HEK293T (cell line): ENCODE measurements around the gene HAS3.

Experiments
- BHLHE40 ChIP-seq: fragments of 450-650 bp; IDR thresholded peaks from 2 replicates; pipeline ENCODE4 v1.6.1; 2016; ENCODE audit warnings: mild to moderate bottlenecking, moderate library complexity, borderline replicate concordance
- FOXK2 ChIP-seq: fragments of 450-650 bp; IDR thresholded peaks from 2 replicates; pipeline ENCODE4 v1.6.1; 2016; ENCODE audit warnings: mild to moderate bottlenecking
- LEF1 ChIP-seq: fragments of 450-650 bp; IDR thresholded peaks from 2 replicates; pipeline ENCODE4 v1.6.1; 2017; ENCODE audit warnings: mild to moderate bottlenecking, borderline replicate concordance
- SP1 ChIP-seq: fragments of 450-650 bp; IDR thresholded peaks from 2 replicates; pipeline ENCODE4 v1.6.1; 2017
- SUZ12 ChIP-seq: fragments of 450-650 bp; IDR thresholded peaks from 2 replicates; pipeline ENCODE4 v1.6.1; 2016; ENCODE audit warnings: mild to moderate bottlenecking

DNA sequence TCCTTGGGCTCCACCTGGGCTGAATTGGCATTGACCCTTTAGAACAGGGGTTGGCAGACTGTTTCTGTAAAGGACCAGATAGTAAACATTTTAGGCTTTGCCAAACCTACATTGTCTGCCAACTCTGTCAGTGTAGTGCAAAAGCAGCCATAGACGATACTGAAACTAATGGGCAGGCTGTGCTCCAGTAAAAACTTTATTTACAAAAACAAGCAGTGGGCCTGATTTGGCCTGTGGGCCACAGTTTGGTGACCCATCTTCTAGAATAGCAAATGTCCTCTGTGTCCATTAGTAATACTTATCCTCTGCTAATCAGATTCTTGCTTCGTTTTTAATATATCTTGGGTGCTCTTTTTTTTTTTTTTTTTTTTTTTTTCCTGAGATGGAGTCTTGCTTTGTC lies 33.2 kb downstream of the HAS3 start:
- TF ChIP-seq FOXK2 (no peak), LEF1 (no peak), SUZ12 (no peak), SP1 (no peak), BHLHE40 (no peak)
